Activated CD4-positive, alpha-beta T cell treated with anti-CD3 and anti-CD28 coated beads for 48 hours (primary cell): Measurements from ENCODE around the gene PRR12.
A peak's percentile ranks its signal among the peaks of the same experiment; 100 is the strongest.

Experiments used
- DNase-seq: peaks from one replicate; pipeline ENCODE4 v3.0.0-alpha.2; 2020

PRR12 gene

GRCh38 chr19:49669516-49669915 is 78.5 kb downstream of the PRR12 start:
- no peak for DNase-seq

- DNase-seq: peak; percentile 84
Observed at GRCh38 chr19:49672131-49672919, 81.3 kb downstream of the PRR12 start.
